Mucosa of stomach (tissue), 1 donor: ENCODE measurements around the gene UGT1A7.

ENCODE experiments used
- H3K27me3 ChIP-seq: one replicate; pipeline ENCODE4 v1.7.0; 2013; ENCODE audit warnings: mild to moderate bottlenecking, low read length; ENCODE audit not compliant: control insufficient read depth, insufficient read depth
- H3K36me3 ChIP-seq: one replicate; pipeline ENCODE4 v1.7.0; 2013; ENCODE audit warnings: low read length; ENCODE audit not compliant: control insufficient read depth, insufficient read depth
- H3K4me1 ChIP-seq: one replicate; pipeline ENCODE4 v1.7.0; 2013; ENCODE audit warnings: mild to moderate bottlenecking, low read length; ENCODE audit not compliant: control insufficient read depth, insufficient read depth
- H3K4me3 ChIP-seq: one replicate; pipeline ENCODE4 v1.7.0; 2013; ENCODE audit warnings: low read length
- H3K9ac ChIP-seq: one replicate; pipeline ENCODE4 v1.7.0; 2013; ENCODE audit warnings: mild to moderate bottlenecking, low read length, moderate library complexity
- H3K9me3 ChIP-seq: one replicate; pipeline ENCODE4 v1.7.0; 2013; ENCODE audit warnings: mild to moderate bottlenecking, low read length, moderate library complexity; ENCODE audit not compliant: control insufficient read depth
- donor health status: Pancreatic carcinoma.

The UGT1A7 gene

GRCh38 chr2:233821196-233821595 lies 139.5 kb downstream of the UGT1A7 start:
- no peak overlapping the region for H3K4me3 ChIP-seq

GRCh38 chr2:233821709-233822100 lies 140.0 kb downstream of the UGT1A7 start:
- Histone ChIP-seq H3K36me3 (no peaks in the 10 kb centered on the region), H3K27me3 (no peaks in the 10 kb centered on the region), H3K4me1 (peaks cover 8% of the 10 kb centered on the region), H3K4me3 (no peak overlapping the region), H3K9ac (no peak overlapping the region), H3K9me3 (no peaks in the 10 kb centered on the region)

More at GRCh38 chr2:233821196-233821595, 139.5 kb downstream of the UGT1A7 start:
- Histone ChIP-seq H3K9ac (no peak overlapping the region), H3K4me1 (peaks cover 8% of the 10 kb centered on the region), H3K27me3 (no peaks in the 10 kb centered on the region), H3K9me3 (no peaks in the 10 kb centered on the region), H3K36me3 (no peaks in the 10 kb centered on the region)

- no peak overlapping the region for H3K9ac ChIP-seq
- no peak overlapping the region for H3K4me3 ChIP-seq
- no peaks in the 10 kb centered on the region for H3K27me3 ChIP-seq
- H3K4me1 ChIP-seq: peaks cover 8% of the 10 kb centered on the region
- no peaks in the 10 kb centered on the region for H3K36me3 ChIP-seq
- H3K9me3 ChIP-seq: no peaks in the 10 kb centered on the region
Observed at GRCh38 chr2:233822101-233822771, 140.5 kb downstream of the UGT1A7 start.
